GM10266 (cell line): Measurements from ENCODE around the gene RNF149.
"Not testable (repeated sequence)": the region's sequence is repeated elsewhere in the genome, so short reads cannot be mapped to it uniquely, and the experiment has no call there.

ENCODE experiments used
- DNase-seq: peaks from one replicate; pipeline ENCODE4 v3.0.0; 2012; ENCODE audit errors: extremely low spot score
- CTCF ChIP-seq: IDR thresholded peaks from 2 replicates; pipeline ENCODE4 v1.5.1; 2012; ENCODE audit warnings: mild to moderate bottlenecking, low read depth; ENCODE audit not compliant: control insufficient read depth, insufficient read depth; ENCODE audit errors: missing control alignments

The RNF149 gene

GRCh38 chr2:101249826-101250225 is 58.7 kb downstream of the RNF149 start:
- DNase-seq: no peak
- TF ChIP-seq CTCF: no peak

- DNase-seq: not testable (repeated sequence)
Measured at GRCh38 chr2:101248756-101249155, 59.7 kb downstream of the RNF149 start.

DNA sequence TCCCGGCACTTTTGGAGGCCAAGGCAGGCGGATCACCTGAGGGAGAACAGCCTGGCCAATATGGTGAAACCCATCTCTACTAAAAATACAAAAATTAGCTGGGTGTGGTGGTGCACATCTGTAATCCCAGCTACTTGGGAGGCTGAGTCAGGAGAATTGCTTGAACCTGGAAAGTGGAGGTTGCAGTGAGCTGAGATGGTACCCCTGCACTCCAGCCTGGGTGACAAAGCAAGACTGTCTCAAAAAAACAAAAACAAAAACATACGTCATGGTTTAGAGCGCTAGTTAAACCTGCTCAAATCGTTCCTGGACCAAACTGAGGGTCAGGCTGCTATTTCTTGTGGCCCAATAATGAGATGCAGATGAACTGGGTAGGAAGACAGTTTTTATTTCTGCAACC is 63.0 kb downstream of the RNF149 start:
- not testable (repeated sequence) for DNase-seq

DNA sequence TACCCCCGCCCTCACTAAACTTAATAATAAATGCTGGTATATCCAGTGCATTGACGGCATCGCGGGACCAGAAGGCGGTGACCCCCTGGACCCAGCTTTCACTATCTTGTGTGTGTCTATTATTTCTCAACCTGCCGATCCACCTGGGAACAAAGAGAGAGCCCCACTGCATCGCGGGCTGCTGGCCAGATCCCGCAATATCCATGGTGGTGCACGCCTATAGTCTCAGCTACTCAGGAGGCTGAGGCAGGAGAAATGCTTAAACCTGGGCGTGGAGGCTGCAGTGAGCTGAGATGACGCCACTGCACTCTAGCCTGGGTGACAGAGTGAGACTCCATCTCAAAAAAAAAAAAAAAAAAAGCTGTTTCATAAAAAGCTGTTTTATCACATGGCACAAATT is 63.6 kb downstream of the RNF149 start:
- not testable (repeated sequence) for DNase-seq

DNA sequence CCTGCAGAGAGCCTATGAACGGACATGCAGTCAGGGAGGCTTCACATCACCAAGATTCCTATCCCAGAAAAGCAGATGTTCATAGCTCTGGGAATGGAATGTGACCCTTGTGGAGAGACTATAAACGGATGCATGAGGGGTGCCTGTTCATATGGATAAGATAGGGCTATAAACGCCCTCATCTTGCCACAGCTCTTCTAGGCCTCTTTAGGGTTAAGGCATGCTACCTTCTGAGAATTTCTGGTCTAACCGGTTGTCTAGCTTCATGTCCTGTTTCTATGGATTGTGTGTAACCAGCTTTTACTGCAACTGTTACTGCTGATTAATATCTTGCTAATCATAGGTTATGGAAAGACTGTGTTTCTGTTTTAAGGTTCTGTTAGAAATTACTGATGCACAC is 64.1 kb downstream of the RNF149 start:
- not testable (repeated sequence) for DNase-seq

DNA sequence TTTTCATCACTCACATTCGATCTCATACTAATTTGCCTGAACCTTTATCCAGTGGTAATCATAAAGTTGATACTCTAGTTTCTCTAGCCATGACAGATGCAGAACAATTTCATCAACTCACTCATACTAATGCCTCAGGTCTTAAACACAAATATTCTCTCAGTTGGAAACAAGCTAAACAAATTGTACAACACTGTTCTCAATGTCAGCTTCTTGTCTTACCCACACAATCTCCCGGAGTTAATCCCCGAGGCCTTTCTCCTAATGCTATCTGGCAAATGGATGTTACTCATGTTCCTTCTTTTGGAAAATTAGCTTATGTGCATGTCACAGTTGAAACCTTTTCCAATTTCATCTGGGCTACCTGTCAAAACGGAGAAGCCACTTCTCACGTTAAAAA is 67.3 kb downstream of the RNF149 start:
- TF ChIP-seq CTCF: no peak
- no peak for DNase-seq

DNA sequence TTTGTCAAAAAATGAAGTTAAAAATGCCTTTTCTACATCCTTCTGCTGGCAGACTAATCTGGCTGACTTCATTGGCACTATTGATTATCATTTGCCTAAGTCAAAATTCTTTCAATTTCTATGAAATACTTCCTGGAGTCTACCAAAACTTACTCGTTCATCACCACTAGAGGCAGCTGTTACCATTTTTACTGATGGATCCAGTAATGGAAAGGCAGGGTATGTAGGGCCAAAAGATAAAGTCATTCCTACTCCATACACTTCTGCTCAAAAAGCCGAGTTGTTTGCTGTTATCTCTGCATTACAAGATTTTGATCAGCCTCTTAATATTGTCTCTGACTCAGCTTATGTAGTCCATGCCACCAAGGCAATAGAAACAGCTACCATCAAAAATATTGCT is 67.8 kb downstream of the RNF149 start:
- not testable (repeated sequence) for DNase-seq
- peak; percentile 41 for TF ChIP-seq CTCF

DNA sequence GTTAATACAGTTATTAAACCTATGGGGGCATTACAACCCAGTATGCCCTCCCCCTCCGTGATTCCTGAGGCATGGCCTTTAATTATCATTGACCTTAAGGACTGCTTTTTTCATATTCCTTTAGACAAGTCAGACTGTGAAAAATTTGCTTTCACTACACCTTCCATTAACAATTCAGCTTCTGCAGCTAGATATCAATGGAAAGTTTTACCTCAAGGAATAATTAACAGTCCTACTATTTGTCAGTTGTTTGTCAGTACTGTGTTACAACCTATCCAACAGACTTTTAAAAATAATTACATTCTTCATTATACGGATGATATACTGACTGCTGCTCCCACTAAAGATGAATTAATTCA is 68.8 kb downstream of the RNF149 start:
- not testable (repeated sequence) for DNase-seq

DNA sequence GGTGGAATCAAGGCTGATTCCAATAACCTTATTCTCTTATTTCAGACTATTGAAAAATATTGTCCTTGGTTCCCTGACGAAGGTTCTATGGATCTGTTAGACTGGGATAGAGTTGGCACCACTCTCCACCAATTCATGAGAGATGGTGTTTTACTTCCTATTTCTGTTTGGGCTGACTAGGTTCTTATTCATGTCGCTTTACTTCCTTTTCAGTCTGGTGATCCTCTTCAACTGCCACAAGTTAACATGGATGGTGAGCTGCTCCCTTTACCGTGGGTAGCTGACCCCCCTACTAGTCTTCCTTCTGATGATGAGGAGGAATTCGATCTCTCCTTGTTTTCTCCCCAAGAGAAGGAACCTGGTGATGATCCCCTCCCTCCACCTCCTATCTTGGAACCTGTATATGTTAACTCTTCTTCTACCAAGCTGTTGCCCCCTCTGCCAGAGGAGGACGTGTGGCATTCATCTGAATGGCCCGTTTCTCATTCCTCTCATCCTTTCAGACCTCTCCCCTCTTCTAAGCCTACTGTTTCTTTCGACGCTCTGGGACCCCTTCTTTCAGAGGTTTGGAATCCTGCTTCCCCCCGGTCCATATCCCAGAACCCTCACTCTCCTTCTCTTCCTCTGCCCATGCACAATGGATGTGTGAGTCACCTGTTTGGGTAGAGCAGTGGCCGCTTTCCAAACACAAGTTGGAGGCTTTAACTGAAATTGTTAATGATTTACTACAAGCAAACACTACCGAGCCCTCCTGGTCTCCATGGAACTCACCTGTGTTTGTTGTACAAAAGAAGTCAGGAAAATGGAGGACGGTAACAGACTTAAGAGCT is 69.4 kb downstream of the RNF149 start:
- no peak for DNase-seq
- TF ChIP-seq CTCF: no peak

- DNase-seq: not testable (repeated sequence)
Measured at GRCh38 chr2:101237944-101238343, 70.6 kb downstream of the RNF149 start.

DNA sequence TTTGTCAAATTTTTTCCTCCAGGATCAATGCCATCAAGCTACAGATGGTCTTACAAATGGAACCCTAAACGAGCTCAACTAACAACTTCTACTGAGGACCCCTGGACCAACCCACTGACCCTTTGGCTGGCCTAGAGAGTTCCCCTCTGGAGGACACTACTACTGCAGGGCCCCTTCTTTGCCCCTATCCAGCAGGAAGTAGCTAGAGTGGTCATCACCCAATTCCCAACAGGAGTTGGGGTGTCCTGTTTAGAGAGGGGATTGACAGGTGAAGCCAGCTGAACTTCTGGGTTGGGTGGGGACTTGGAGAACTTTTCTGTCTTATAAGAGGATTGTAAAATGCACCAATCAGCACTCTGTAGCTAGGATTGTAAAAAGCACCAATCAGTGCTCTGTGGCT is 72.5 kb downstream of the RNF149 start:
- not testable (repeated sequence) for DNase-seq
